GM18498 (cell line): Measurements from ENCODE around the gene PCDHA12.
"Not testable (repeated sequence)": the region's sequence is repeated elsewhere in the genome, so short reads cannot be mapped to it uniquely, and the experiment has no call there.

ENCODE experiments used
- ATAC-seq: cut with Tn5 transposase; IDR thresholded peaks from one replicate; pipeline ENCODE4 v1.9.1; 2021; ENCODE audit warnings: mild to moderate bottlenecking, moderate library complexity; ENCODE audit not compliant: unreplicated experiment

The PCDHA12 gene

GRCh38 chr5:140855772-140856674 is 19.1 kb upstream of the PCDHA12 start, which contains the start of gene PCDHA10:
TSS of gene PCDHA10 (plus strand) at chr5:140855897. CDS start at chr5:140856049, 152 bp downstream.
- no peak for ATAC-seq

- ATAC-seq, result no peak
Measured at GRCh38 chr5:140857177-140857986, 17.7 kb upstream of the PCDHA12 start.

GRCh38 chr5:140857987-140858240 is 17.2 kb upstream of the PCDHA12 start:
- ATAC-seq, result no peak

- ATAC-seq, result no peak
Measured at GRCh38 chr5:140862441-140863295, 12.4 kb upstream of the PCDHA12 start.

GRCh38 chr5:140868721-140869554 is 6.2 kb upstream of the PCDHA12 start, which contains the start of gene PCDHA11:
TSS of gene PCDHA11 (plus strand) at chr5:140868957. CDS start at chr5:140869104, 147 bp downstream.
- ATAC-seq, result no peak

GRCh38 chr5:140869555-140869886 is 5.6 kb upstream of the PCDHA12 start:
- ATAC-seq, result no peak

- no peak for ATAC-seq
Measured at GRCh38 chr5:140870221-140871201, 4.6 kb upstream of the PCDHA12 start.

GRCh38 chr5:140876541-140877261 is 1.6 kb downstream of the PCDHA12 start:
- ATAC-seq, result not testable (repeated sequence)

- no peak for ATAC-seq
Measured at GRCh38 chr5:140877262-140877581, 2.1 kb downstream of the PCDHA12 start.

- no peak for ATAC-seq
Measured at GRCh38 chr5:140881889-140882590, 6.9 kb downstream of the PCDHA12 start, which contains the start of gene PCDHA13. TSS of gene PCDHA13 (plus strand) at chr5:140882124. CDS start at chr5:140882269, 145 bp downstream.

- ATAC-seq, result no peak
Measured at GRCh38 chr5:140882591-140882899, 7.4 kb downstream of the PCDHA12 start.

GRCh38 chr5:140883373-140883772 is 8.3 kb downstream of the PCDHA12 start:
- no peak for ATAC-seq

GRCh38 chr5:140883927-140884697 is 9.0 kb downstream of the PCDHA12 start:
- ATAC-seq, result no peak

GRCh38 chr5:140916325-140916724 is 41.2 kb downstream of the PCDHA12 start:
- no peak for ATAC-seq

GRCh38 chr5:140923601-140924000 is 48.5 kb downstream of the PCDHA12 start:
- no peak for ATAC-seq

- no peak for ATAC-seq
Measured at GRCh38 chr5:140925806-140926442, 50.8 kb downstream of the PCDHA12 start, which contains the start of gene PCDHAC1. TSS of gene PCDHAC1 (plus strand) at chr5:140926299. CDS start at chr5:140926893, 594 bp downstream.
